HuH-7.5 (cell line): ENCODE measurements around the gene NSUN4.
A peak's percentile ranks its signal among the peaks of the same experiment; 100 is the strongest.
"Not testable (repeated sequence)": the region's sequence is repeated elsewhere in the genome, so short reads cannot be mapped to it uniquely, and the experiment has no call there.

Source experiments
- DNase-seq: peaks from one replicate; pipeline ENCODE4 v3.0.0; 2011; ENCODE audit warnings: low spot score

Gene NSUN4

DNA sequence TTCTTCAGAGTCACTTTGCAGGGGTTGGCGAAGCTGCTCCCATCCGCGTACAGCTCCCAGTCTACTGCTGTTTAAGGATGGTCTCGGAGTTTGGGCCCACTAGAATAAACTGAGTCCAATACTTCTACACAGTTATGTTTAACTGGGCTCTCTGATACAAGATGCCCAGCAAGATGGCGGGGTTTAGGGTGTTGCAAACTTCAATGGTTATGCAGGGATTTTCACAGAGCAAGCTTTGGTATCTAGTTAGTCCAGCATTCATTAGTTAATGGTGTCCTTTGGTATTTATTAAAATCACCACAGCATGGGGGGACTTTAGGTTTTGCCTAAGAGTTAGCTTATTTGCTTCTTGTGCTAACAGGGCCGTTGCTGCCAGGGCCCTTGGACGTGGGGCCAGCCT lies 12.4 kb upstream of the NSUN4 start:
- not testable (repeated sequence) for DNase-seq

DNA sequence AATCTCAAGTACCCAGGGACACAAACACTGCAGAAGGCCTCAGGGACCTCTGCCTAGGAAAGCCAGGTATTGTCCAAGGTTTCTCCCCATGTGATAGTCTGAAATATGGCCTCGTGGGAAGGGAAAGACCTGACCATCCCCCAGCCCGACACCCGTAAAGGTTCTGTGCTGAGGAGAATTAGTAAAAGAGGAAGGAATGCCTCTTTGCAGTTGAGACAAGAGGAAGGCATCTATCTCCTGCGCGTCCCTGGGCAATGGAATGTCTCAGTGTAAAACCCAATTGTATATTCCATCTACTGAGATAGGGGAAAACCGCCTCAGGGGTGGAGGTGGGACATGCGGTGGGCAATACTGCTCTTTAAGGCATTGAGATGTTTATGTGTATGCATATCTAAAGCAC lies 10.8 kb upstream of the NSUN4 start:
- not testable (repeated sequence) for DNase-seq

DNA sequence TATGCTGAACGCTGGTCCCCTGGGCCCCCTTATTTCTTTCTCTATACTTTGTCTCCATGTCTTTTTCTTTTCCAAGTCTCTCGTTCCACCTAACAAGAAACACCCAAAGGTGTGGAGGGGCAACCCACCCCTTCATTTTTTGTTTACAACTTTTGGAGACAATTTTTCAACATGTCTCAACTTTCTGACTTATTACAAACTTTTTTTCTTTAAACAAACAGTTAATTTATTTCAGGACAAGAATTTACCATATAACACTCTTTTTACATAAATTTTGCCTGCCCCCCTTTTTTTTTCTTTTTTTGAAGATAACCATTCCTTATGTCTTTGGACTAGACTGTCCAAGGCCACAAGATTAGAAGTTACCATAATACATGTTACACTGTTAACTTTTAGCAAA lies 10.2 kb upstream of the NSUN4 start:
- not testable (repeated sequence) for DNase-seq

DNA sequence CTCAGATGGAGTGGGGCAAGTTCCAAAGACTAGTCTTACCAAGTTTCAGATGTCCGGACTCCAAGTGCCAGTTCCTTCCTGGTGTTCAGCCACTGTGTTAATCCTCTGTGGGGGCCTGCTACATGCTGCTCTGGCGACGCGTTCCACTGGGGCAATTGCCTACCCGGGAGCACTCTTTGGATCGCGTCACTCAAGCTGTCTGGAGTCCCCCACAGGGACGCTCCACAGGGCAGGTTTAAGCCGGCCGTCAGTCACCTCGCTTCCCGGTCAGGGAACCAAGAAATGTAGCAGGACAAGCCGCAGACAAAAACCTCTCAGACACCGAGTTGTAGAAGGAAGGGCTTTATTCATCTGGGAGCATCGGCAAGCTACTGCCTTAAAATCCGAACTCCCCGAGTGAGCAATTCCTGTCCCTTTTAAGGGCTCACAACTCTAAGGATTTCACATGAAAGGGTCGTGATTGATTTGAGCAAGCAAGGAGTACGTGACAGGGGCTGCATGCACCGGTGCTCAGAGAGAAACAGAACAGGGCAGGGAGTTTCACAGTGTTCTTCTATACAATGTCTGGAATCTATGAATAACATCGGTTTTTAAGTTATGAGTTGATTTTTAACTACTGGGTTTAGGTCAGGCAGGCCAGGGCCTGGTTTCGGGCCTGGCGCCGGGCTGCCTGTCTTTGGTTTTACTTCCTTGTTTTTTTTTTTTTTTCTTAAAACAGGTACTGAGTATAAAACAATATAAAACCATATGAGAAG lies 8.6 kb upstream of the NSUN4 start:
- DNase-seq = not testable (repeated sequence)

DNA sequence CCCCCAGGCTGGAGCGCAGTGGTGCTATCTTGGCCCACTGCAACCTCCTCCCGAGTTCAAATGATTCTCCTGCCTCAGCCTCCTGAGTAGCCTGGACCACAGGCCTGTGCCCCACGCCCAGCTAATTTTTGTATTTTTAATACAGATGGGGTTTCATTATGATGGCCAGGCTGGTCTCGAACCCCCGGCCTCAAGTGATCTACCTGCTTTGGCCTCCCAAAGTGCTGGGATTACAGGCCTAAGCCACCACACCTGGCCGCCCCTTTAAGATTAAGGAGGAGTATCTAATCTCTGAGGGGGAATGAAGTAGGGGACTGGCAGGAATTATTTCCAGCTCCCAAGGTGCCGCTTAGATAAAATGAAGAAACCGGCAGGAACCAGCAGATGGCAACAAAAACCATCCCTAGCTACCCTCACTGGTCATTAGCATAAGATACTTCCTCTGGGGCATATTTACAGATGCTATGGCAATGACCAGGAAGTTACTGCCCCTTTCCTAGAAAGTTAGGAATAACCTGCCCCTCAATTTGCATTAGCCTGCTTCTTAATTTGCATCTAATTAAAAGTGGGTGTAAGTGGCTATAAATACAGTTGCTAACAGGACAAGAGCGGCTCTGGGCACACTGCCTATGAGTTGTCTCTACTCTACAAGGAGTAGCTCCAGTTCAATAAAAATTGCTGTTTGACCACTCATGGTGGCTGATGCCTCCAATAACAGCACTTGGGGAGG lies 7.1 kb upstream of the NSUN4 start:
- DNase-seq = peak; percentile 46

DNA sequence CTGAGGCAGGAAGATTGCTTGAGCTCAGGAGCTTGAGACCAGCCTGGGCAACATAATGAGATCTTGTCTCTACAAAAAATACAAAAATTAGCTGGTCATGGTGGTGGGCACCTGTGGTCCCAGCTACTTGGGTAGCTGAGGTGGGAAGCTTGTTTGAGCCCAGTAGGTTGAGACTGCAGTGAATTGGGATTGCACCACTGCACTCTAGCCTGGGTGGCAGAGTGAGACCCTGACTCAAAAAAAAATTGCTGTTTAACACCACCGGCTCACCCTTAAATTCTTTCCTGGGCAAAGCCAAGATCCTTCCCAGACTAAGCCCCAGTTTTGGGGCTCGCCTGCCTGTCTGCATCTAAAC lies 6.6 kb upstream of the NSUN4 start:
- no peak for DNase-seq

DNA sequence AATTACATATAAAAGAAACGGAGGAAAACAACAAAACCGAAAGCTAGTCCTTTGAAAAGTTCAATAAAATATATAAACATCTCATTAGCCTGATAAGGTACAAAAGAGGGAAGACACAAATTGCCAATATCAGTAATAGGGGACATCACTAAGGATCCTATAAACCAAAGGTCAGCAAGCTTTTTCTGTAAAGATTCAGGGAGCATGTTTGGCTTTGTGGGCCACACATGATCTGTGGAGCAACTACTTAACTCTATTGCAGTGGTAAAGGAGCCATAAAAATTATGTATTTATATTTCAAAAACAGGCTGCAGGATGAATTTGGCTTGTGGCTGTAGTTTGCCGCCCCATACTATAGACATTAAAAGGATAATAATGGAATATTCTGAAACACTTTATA lies 5.5 kb upstream of the NSUN4 start:
- no peak for DNase-seq

DNA sequence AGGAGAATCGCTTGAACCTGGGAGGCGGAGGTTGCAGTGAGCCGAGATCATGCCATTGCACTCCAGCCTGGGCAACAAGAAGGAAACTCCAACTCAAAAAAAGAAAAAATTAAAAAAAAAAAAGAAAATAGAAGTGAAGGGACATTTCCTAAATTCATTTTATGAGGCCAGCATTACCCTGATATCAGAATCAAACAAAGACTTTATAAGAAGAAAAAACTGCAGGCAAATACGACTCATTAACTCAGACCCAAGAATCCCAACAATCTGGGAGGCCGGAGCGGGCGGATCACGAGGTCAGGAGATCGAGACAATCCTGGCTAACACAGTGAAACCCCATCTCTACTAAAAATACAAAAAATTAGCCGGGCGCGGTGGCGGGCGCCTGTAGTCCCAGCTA lies 3.2 kb upstream of the NSUN4 start:
- not testable (repeated sequence) for DNase-seq

DNA sequence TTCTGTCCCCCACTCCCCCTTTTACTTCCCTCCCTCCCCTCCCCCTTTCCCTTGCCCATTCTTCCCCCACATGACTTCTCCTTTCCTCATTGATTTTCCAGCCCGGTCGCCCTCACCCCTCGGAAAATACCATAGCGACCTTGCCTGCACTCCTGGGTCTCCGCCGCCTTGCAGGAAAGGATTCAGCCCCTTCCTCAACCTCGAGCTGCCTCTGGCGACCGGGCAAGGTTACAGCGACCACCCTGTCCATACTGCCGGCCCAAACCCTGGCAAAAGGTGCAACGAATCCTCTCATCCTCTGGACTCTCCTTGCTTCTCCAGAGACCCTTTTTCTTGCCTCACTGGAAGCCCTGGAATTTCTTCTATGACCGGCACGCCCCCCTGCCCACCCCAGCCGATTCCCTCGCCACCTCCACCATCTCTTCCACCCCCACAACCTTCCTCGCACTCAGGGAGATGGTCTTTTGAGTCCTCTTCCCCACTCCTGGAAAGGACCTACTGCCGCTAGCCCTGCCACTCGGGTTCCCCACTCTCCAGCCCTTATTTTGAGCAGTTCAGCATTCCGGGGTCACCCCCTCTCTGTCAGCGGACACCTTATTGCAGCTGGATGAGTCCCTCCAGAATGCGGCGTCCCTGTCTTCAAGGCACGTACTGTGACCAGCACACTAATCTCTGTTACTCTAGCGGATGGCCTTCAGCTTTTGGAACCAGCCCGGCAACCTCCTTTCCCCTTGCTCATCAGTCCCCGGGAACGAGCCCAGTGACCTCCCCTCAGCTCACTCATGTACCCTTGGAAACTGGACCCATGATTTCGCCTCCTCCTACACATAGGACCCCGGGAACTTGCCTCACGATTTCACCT lies 846 bp downstream of the NSUN4 start:
- no peak for DNase-seq

DNA sequence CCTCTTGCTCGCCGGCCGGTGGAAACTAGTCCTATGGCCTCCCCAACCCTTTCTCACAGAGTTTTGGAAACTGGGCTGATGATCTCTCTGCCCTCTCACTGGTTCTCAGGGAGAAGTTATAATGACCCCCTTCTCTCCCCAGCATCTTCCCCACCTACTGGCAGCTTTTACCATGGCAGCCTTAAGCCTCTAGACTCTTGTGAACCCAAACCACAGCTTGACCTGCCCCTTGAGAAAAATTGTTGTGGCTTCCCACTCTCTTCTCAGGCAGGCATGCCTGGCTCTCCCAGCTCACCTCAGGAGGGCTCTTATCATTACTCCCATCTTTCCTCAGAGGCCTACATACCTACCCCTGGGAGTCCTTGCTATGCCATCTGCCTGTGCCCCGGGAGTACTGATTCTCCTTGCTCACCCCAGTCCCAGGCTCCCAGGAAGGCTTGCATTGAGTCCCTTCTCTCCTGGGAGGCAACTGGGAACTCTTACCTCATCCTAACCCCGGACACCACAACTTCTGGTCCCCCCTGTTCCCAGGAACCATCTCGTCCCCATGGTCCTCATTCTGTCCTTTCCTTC lies 1.6 kb downstream of the NSUN4 start:
- DNase-seq = no peak

DNA sequence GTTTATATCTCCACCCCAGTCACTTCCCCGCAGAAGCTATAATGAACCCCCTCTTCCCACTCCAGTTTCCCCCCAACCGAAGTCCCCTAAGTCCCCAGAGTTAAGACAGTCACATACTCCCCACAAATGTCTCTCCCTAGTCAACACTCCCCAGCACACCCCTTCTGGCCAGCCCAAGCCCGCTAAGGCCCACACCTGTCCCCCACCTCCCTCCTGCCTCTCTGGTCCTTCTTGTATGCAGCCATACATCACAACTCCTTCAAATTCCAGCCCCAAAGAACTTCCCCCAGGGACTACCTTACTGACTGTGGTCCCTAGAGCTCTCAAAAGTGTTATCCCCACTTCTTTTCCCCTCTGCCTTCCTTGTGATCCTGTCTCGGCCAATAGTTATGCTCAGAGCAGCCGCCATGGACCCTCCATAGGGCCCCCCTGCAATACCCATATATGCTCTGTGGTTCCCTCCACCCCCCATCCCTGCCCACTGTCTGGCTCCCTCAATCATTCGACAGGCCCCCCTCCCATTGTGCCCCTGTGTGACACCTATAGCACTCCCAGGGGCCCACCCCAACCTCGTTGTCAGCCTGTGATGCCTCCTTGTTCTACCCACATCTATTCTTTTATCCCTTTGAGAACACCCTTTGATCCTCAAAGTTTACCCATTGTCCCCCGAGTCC lies 2.2 kb downstream of the NSUN4 start:
- no peak for DNase-seq

DNA sequence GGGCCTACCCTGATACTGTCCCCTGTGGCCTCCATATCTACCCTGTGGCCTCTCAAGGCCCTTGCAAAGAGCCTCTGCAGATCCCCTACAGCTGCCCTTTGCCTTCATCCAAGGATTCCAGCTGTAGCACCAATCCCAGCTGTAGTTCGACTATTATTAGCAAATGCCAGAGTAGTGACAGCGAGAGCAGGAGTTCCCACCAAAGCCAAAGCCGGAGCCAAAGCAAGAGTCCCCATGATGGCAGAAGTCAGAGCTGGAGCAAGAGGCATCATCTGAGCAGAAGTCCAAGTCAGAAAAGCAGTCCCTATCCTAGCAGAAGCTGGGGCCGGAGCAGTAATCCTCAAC lies 2.7 kb downstream of the NSUN4 start:
- no peak for DNase-seq

DNA sequence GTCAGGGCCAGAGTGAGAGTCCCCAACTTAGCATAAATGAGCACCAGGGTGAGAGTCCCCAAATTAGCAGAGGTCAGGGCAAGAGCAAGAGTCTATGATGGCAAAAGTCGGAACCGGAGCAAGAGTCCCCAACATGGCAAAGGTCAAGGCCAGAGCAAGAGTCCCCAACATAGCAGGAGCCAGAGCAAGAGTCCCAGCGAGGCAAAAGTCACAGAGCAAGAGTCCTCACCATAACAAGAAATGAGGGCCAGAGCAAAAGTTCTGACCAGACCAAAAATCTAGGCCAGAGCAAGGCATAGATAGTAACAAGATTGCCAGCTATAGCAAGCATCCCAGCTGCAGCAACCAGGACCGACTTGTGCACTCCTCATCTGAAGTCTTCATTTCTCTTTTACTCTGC lies 3.1 kb downstream of the NSUN4 start:
- no peak for DNase-seq

DNA sequence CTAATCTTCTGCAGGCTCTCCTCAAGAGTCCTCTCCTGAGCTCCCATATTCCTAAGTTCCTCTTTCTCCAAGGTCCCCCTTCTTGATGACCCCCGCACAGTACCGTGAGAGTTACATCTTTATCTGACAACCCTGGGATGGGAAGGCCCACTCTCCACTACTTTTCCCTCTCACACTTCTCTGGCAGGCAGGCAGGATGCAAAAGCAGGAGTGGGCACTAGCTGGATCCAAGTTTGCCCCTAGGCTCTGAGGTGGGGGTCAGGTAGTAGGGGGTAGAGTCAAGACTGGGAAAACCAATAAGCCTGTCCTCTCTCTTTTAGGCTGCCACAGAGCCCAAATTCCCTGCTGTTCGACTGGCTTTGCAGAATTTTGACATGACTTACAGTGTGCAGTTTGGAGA lies 3.9 kb downstream of the NSUN4 start:
- no peak for DNase-seq

DNA sequence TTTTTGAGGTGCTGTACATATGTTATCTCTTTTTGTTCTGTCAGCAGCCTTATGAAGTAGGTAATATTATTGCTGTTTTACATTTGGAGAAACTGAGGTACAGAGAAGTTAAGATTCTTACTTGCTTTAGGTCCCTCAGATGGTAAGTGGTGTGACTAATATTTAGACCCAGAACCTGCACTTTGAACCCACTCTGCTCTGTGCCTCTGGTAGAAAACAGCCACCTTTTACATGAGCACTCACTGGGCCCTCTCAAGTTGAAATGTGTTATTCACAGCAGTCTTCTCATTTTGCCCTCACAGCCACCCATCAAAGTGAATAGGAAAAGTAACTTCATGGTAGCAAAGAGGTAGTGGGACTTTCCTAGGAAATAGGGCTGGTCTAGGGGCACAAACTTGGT lies 4.7 kb downstream of the NSUN4 start:
- DNase-seq = no peak

DNA sequence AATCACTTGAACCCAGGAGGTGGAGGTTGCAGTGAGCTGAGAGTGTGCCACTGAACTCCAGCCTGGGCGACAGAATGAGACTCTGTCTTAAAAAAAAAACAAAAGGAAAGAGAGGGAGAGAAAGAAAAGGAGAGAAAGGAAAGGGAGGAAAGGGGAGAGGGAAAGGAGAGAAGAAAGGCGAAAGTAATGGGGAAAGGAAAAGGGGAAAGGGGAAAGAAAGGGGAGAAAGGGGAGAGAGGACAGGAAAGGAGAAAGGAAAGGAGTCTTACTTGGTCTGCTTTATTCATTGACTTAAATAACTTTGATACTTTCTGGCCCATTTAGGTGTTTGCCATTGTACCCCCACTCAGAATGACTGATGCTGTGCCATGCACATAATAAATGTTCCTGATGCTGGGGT lies 11.8 kb downstream of the NSUN4 start:
- DNase-seq = no peak

DNA sequence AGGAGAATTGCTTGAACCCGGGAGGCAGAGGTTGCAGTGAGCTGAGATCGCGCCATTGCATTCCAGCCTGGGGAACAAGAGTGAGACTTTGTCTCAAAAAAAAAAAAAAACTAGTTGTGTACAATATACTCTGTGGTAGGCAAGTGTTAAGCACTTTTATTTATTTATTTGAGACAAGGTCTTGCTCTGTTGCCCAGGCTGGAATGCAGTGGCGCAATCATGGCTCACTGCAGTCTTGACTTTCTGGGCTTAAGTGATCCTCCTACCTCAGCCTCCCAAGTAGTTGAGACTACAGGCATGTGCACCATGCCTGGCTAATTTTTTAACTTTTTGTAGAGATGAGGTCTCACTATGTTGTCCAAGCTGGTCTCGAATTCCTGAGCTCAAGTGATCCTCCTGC lies 15.3 kb downstream of the NSUN4 start:
- DNase-seq = not testable (repeated sequence)

DNA sequence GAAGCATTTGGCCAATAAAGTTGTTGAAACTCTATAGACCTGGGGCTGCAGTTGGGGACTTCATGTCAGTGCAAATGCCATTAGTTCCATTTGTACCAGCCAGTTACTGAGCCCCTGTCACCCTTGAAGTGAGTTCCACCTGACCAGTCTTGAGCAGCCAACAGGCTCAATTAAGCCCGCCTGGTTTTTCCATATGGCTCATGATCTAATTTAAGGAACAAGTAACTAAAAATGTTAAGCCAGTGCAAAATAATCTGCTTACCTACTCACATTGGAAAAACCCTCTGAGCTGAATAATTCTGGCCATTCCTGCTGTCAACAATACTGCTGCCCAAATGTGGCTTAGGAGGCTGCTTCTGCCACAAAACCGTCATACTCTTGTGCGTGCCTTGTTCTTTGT lies 21.6 kb downstream of the NSUN4 start:
- no peak for DNase-seq

DNA sequence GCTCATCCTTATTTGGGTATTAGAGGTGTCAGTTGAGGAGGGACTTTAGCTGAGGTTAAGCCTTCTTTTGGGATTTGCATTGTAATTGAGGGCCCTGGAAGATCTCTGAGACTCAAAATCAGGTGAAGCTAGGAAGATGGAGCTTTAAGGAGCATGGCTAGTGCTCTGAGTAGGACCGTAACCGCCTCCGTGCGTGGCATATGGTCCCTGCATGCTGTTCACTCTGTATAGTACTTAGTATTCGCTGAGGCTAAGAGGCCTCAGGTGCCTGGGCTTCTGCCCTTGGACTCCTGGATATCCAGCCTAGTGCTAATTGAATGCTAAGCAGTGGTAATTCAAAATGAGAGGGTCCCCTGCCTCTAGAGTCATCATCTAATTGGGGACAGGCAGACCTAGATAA lies 22.5 kb downstream of the NSUN4 start:
- no peak for DNase-seq

DNA sequence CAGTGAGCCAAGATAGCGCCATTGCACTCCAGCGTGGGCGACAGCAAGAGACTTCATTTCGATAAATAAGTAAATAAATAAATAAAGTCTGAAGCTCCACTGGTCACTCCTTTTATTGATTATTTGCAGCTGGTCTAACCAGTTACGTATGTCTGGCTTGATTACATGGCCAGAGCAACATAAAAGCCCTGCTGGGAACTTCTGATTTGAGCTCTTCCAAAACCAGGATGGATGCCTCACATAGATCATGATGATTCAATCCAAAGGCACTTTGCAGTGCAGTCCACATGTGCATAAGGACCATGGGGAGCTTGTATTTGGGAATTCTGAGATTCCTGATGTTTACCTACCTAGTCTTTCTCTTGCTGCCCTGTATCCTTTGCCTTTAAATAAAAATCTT lies 24.0 kb downstream of the NSUN4 start:
- no peak for DNase-seq

DNA sequence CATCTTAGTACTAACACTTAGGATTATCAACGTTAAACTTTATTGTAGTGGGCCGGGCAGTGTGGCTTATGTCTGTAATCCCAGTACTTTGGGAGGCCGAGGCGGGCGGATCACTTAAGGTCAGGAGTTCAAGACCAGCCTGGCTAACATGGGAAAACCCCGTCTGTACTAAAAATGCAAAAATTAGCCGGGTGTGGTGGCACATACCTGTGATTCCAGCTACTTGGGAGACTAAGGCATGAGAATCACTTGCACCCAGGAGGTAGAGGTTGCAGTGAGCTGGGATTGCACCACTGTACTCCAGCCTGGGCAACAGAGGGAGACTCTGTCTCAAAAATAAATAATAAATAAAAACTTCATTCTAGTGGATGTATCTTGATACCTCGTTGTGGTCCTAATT lies 25.2 kb downstream of the NSUN4 start:
- DNase-seq = not testable (repeated sequence)

DNA sequence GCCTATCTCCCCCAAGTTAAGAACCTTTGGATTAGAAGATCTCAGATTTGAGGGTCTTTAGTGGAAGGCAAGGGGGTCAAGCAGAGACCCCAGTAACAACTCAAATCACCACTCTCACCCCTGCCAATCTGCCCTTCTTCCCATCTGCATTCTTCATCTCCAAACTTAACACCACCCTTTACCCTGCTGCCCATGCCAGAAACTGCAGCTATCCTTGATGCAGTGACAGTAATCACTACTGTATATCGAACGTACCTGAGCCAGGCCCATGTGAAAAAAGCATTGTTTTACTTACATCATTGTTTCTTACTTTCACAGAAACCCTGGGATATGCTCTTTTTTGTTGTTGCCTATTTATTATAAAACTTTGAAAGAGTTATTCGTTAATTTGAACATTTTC lies 26.5 kb downstream of the NSUN4 start:
- DNase-seq = no peak
